ENCODE results near the gene PDXDC1.
"Not testable (repeated sequence)": the region's sequence is repeated elsewhere in the genome, so short reads cannot be mapped to it uniquely, and the experiment has no call there.

Gene PDXDC1

GRCh38 chr16:14974656-14975417 is at the start of gene PDXDC1:
PDXDC1 (plus strand) TSS chr16:14975026; CDS start chr16:14975200, 174 bp downstream.
- DNase-seq: peak; percentile 99

- DNase-seq: not testable (repeated sequence)
Measured at GRCh38 chr16:14928064-14928714, 46.6 kb upstream of the PDXDC1 start.

- DNase-seq: not testable (repeated sequence)
Measured at GRCh38 chr16:14929176-14929575, 45.6 kb upstream of the PDXDC1 start.

- DNase-seq: not testable (repeated sequence)
Measured at GRCh38 chr16:14930246-14930645, 44.6 kb upstream of the PDXDC1 start.

- DNase-seq: not testable (repeated sequence)
Measured at GRCh38 chr16:14930971-14931370, 43.9 kb upstream of the PDXDC1 start.

- DNase-seq: not testable (repeated sequence)
Measured at GRCh38 chr16:14932581-14933375, 42.0 kb upstream of the PDXDC1 start.

- not testable (repeated sequence) for DNase-seq
Measured at GRCh38 chr16:14937143-14937542, 37.7 kb upstream of the PDXDC1 start, which contains the start of gene NPIPA1. NPIPA1 (plus strand) TSS chr16:14937443; CDS start chr16:14937443, 0 bp downstream.

GRCh38 chr16:14937994-14938393 is 36.8 kb upstream of the PDXDC1 start:
- DNase-seq: not testable (repeated sequence)

- DNase-seq: not testable (repeated sequence)
Measured at GRCh38 chr16:14942686-14943085, 32.1 kb upstream of the PDXDC1 start.

GRCh38 chr16:14955546-14956231 is 19.1 kb upstream of the PDXDC1 start:
- no peak for DNase-seq

- no peak for DNase-seq
Measured at GRCh38 chr16:14957576-14958322, 17.1 kb upstream of the PDXDC1 start.

GRCh38 chr16:14958323-14958600 is 16.6 kb upstream of the PDXDC1 start:
- DNase-seq: no peak

GRCh38 chr16:14958970-14959369 is 15.9 kb upstream of the PDXDC1 start:
- DNase-seq: no peak

GRCh38 chr16:14961405-14962186 is 13.2 kb upstream of the PDXDC1 start:
- DNase-seq: no peak

GRCh38 chr16:14963281-14964173 is 11.3 kb upstream of the PDXDC1 start:
- no peak for DNase-seq

- no peak for DNase-seq
Measured at GRCh38 chr16:14965328-14965727, 9.5 kb upstream of the PDXDC1 start.

- not testable (repeated sequence) for DNase-seq
Measured at GRCh38 chr16:14969795-14970194, 5.0 kb upstream of the PDXDC1 start.

GRCh38 chr16:14971621-14972228 is 3.1 kb upstream of the PDXDC1 start:
- not testable (repeated sequence) for DNase-seq

GRCh38 chr16:14973785-14974322 is 972 bp upstream of the PDXDC1 start:
- not testable (repeated sequence) for DNase-seq

- not testable (repeated sequence) for DNase-seq
Measured at GRCh38 chr16:14974331-14974655, 533 bp upstream of the PDXDC1 start.

All from CD4-positive, alpha-beta T cell treated with Interleukin-12 subunit alpha and Interleukin-12 subunit beta, for 1 hour (primary cell).